PC-3 (cell line): ENCODE measurements around the gene JAK2. TPM values are rescaled to one million over a fixed set of nuclear protein-coding genes. Genes with fewer than 3 reads are reported as not detected.
A peak's percentile ranks its signal among the peaks of the same experiment; 100 is the strongest.

Source experiments
- ATAC-seq: fragments of 200-7000 bp; cut with Tn5 transposase; 2 replicates; pipeline ENCODE4 v1.9.1; 2020; ENCODE audit warnings: mild to moderate bottlenecking, moderate library complexity
- BruUV-seq: library from RNA; stranded (reverse); fragments of 400-500 nt; replicated peaks from 2 replicates; lab custom pipeline; 2021; lab: Mats Ljungman, UMichigan
- CTCF ChIA-PET: fragments of 300-600 bp; sonication (Branson Sonifier 250); formaldehyde crosslinking; loops from one replicate; lab custom pipeline; 2022; ENCODE audit warnings: antibody characterized with exemption; lab: Charles Lee
- POLR2A ChIA-PET: fragments of 300-600 bp; sonication (Branson Sonifier 250); formaldehyde crosslinking; loops from one replicate; lab custom pipeline; 2022; ENCODE audit warnings: antibody characterized with exemption; ENCODE audit not compliant: unreplicated experiment; lab: Charles Lee
- DNase-seq: peaks from one replicate; pipeline ENCODE4 v3.0.0-alpha.2; 2015
- H2AFZ ChIP-seq: fragments of 300-600 bp; sonication (generic); 2 replicates; pipeline ENCODE4 v1.6.0; 2016; ENCODE audit warnings: antibody characterized with exemption, low read length
- H3F3A ChIP-seq: fragments of 300-600 bp; sonication (generic); one replicate; pipeline ENCODE4 v1.6.0; 2017; ENCODE audit warnings: antibody characterized with exemption, low read length, control low read depth, mild to moderate bottlenecking; ENCODE audit not compliant: unreplicated experiment
- H3K27ac ChIP-seq: fragments of 300-600 bp; sonication (generic); 2 replicates; pipeline ENCODE4 v1.5.1; 2016; ENCODE audit warnings: mild to moderate bottlenecking, low read length
- H3K27me3 ChIP-seq: fragments of 300-600 bp; sonication (generic); 2 replicates; pipeline ENCODE4 v1.6.1; 2016; ENCODE audit warnings: low read length, mixed read lengths
- H3K36me3 ChIP-seq: fragments of 300-600 bp; sonication (generic); 2 replicates; pipeline ENCODE4 v1.6.1; 2016; ENCODE audit warnings: low read depth, mixed run types, low read length, mixed read lengths
- H3K4me1 ChIP-seq: fragments of 300-600 bp; sonication (generic); 2 replicates; pipeline ENCODE4 v1.5.1; 2016; ENCODE audit warnings: low read length; ENCODE audit not compliant: insufficient read depth
- H3K4me2 ChIP-seq: fragments of 300-600 bp; sonication (generic); 2 replicates; pipeline ENCODE4 v1.6.0; 2016; ENCODE audit warnings: low read length
- H3K4me3 ChIP-seq: fragments of 300-600 bp; sonication (generic); 2 replicates; pipeline ENCODE4 v1.5.1; 2016; ENCODE audit warnings: mild to moderate bottlenecking, low read length, mixed read lengths
- H3K79me2 ChIP-seq: fragments of 300-600 bp; sonication (generic); 2 replicates; pipeline ENCODE4 v1.6.1; 2017; ENCODE audit warnings: low read length, mixed read lengths
- H3K9ac ChIP-seq: fragments of 300-600 bp; sonication (generic); 2 replicates; pipeline ENCODE4 v1.6.0; 2016; ENCODE audit warnings: mild to moderate bottlenecking, low read length
- H3K9me2 ChIP-seq: fragments of 300-600 bp; sonication (generic); replicated peaks from 2 replicates; pipeline ENCODE4 v1.6.1; 2016; ENCODE audit warnings: mixed run types, low read length, mixed read lengths
- H3K9me3 ChIP-seq: fragments of 300-600 bp; sonication (generic); 2 replicates; pipeline ENCODE4 v1.6.1; 2016; ENCODE audit warnings: low read length, mixed read lengths
- H4K20me1 ChIP-seq: fragments of 300-600 bp; sonication (generic); 2 replicates; pipeline ENCODE4 v1.6.1; 2016; ENCODE audit warnings: low read length, mixed read lengths
- EZH2 ChIP-seq: fragments of 300-600 bp; sonication (generic); IDR thresholded peaks from one replicate; pipeline ENCODE4 v1.6.1; 2017; ENCODE audit warnings: antibody characterized with exemption, mild to moderate bottlenecking, low read length; ENCODE audit not compliant: unreplicated experiment
- EZH2phosphoT487 ChIP-seq: fragments of 300-600 bp; sonication (generic); IDR thresholded peaks from 2 replicates; pipeline ENCODE4 v1.6.1; 2018; ENCODE audit warnings: mild to moderate bottlenecking, antibody characterized with exemption, low read length, borderline replicate concordance
- intact Hi-C: fragments of 100-400 bp; cut with micrococcal nuclease; formaldehyde crosslinking; loops from 2 replicates; pipeline ENCODE4 v1.9.0; 2023
- total RNA-seq: library from RNA; depleted of rRNA; stranded (reverse); fragments of >200 nt; gene quantifications from 2 replicates; pipeline ENCODE4 v1.2.3, GENCODE V29; 2014
- TF ChIP-seq, protein P1 (sequence below): fragments of 300-600 bp; sonication (generic); conservative IDR thresholded peaks from 2 replicates; pipeline ENCODE4 v1.5.1; 2017; ENCODE audit warnings: antibody characterized with exemption, low read depth, mild to moderate bottlenecking, low read length

Gene JAK2
- total RNA-seq, 1 experiment from 2014 or later: 11.2 TPM

- TF ChIP-seq, protein P1, sequence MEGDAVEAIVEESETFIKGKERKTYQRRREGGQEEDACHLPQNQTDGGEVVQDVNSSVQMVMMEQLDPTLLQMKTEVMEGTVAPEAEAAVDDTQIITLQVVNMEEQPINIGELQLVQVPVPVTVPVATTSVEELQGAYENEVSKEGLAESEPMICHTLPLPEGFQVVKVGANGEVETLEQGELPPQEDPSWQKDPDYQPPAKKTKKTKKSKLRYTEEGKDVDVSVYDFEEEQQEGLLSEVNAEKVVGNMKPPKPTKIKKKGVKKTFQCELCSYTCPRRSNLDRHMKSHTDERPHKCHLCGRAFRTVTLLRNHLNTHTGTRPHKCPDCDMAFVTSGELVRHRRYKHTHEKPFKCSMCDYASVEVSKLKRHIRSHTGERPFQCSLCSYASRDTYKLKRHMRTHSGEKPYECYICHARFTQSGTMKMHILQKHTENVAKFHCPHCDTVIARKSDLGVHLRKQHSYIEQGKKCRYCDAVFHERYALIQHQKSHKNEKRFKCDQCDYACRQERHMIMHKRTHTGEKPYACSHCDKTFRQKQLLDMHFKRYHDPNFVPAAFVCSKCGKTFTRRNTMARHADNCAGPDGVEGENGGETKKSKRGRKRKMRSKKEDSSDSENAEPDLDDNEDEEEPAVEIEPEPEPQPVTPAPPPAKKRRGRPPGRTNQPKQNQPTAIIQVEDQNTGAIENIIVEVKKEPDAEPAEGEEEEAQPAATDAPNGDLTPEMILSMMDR: no peak
- TF ChIP-seq EZH2: no peak
- H3K4me2 ChIP-seq: peak overlapping the region; percentile 98
- BruUV-seq: TSS peak; percentile 43
- H3F3A ChIP-seq: no peaks in the 10 kb centered on the region
- no peaks in the 10 kb centered on the region for H3K9me3 ChIP-seq
- H3K9me2 ChIP-seq: no peaks in the 10 kb centered on the region
- peak overlapping the region; percentile 86 for H3K9ac ChIP-seq
- H3K4me3 ChIP-seq: peak overlapping the region; percentile 85
- peaks cover 10% of the 10 kb centered on the region; the same call in 1 of the 2 replicates for H3K36me3 ChIP-seq
- POLR2A ChIA-PET: interaction anchor here (0.6 to 0.7 kb wide), 2 partner anchors 18 to 152 kb away, joined by 3 to 5 read pairs; no protein-coding TSS in a partner anchor
- CTCF ChIA-PET: interaction anchor here (0.6 to 1.0 kb wide), 3 partner anchors 55 to 151 kb away, joined by 3 to 7 read pairs (median 3); no protein-coding TSS in a partner anchor
- peak overlapping the region; percentile 93 for H3K27ac ChIP-seq
- intact Hi-C loops: loop anchor here (1.0 to 5.0 kb wide), 4 partner anchors 59 to 153 kb away; no protein-coding TSS in a partner anchor
- DNase-seq: peak; percentile 49
- H3K4me1 ChIP-seq: peaks cover 38% of the 10 kb centered on the region
- peaks cover 9% of the 10 kb centered on the region; the same call in 1 of the 2 replicates for H4K20me1 ChIP-seq
- H2AFZ ChIP-seq: peak overlapping the region; percentile 83
- ATAC-seq: no peak; the same call in 1 of the 2 replicates
- peaks cover 55% of the 10 kb centered on the region for H3K79me2 ChIP-seq
- no peaks in the 10 kb centered on the region for H3K27me3 ChIP-seq
Observed at GRCh38 chr9:4985386-4986266, 554 bp downstream of the JAK2 start.

DNA sequence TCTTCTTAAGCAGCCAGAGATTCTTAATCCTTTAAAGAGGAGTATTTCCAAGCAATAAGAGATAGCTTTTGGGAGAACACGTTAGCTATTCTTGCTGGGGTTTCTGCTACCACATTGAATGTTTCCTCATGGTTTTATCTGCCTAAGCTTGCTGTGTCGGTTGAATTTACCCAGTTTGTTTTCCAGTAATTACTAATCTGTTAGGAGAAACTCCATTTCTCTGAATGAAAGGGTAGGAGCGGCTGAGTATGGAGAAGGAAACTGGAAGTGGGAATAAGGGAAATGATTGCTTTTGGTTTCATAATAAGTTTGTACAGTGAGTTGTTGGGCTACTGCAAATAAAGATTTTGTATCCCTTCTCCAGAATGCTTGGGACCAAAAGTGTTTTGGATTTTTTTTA, 1.2 kb downstream of the JAK2 start:
- POLR2A ChIA-PET: interaction anchor here (0.6 to 0.7 kb wide), 2 partner anchors 17 to 153 kb away, joined by 3 to 5 read pairs; no protein-coding TSS in a partner anchor

More for the DNA sequence above, 1.2 kb downstream of the JAK2 start:
- intact Hi-C loops: loop anchor here (2.0 to 5.0 kb wide), 2 partner anchors 59 to 154 kb away; no protein-coding TSS in a partner anchor
- Histone ChIP-seq H3F3A (no peaks in the 10 kb centered on the region), H3K4me3 (peak overlapping the region; percentile 85), H3K27me3 (no peaks in the 10 kb centered on the region), H3K9me2 (no peaks in the 10 kb centered on the region), H3K9me3 (no peaks in the 10 kb centered on the region), H3K79me2 (peaks cover 60% of the 10 kb centered on the region), H4K20me1 (peaks cover 9% of the 10 kb centered on the region; the same call in 1 of the 2 replicates), H3K9ac (peak overlapping the region; percentile 86), H3K4me2 (peak overlapping the region; percentile 98), H3K36me3 (peaks cover 10% of the 10 kb centered on the region; the same call in 1 of the 2 replicates), H3K27ac (peak overlapping the region; percentile 93), H3K4me1 (peaks cover 38% of the 10 kb centered on the region), H2AFZ (peak overlapping the region; percentile 83; the same call in 1 of the 2 replicates)
- TF ChIP-seq, protein P1: no peak
- TF ChIP-seq EZH2 (no peak), EZH2phosphoT487 (no peak)
- no TSS peak for BruUV-seq
- CTCF ChIA-PET: interaction anchor here (0.6 to 1.0 kb wide), 4 partner anchors 56 to 227 kb away, joined by 3 to 4 read pairs (median 3); no protein-coding TSS in a partner anchor
- DNase-seq: no peak
- no peak for ATAC-seq
